ENCODE measurements around the gene DNAH8. TPM values are rescaled to one million over a fixed set of nuclear protein-coding genes. Genes with fewer than 3 reads are reported as not detected.

DNAH8 gene
- total RNA-seq, 1 experiment from 2014 or later: not detected

GRCh38 chr6:39055661-39056060 is 340.6 kb downstream of the DNAH8 start:
- BruUV-seq (replicated peaks): no TSS peak
- H3K4me2 ChIP-seq: no peak overlapping the region
- TF ChIP-seq CTCF (conservative IDR thresholded peaks at IDR 0.05): no peak
- TF ChIP-seq EZH2 (IDR thresholded peaks at IDR 0.05; ENCODE audit: low read depth): no peak
- no peak for DNase-seq
- H4K20me1 ChIP-seq (ENCODE audit: insufficient read depth): no peaks in the 10 kb centered on the region
- intact Hi-C loops (cut with micrococcal nuclease; ENCODE audit: unreplicated experiment): no loop called here
- no peak overlapping the region for H3K4me3 ChIP-seq
- no peak overlapping the region for H2AFZ ChIP-seq
- CTCF ChIA-PET: no interaction called here
- no peak overlapping the region for H3K27ac ChIP-seq
- H3F3A ChIP-seq (ENCODE audit: insufficient read depth, low read depth): no peaks in the 10 kb centered on the region
- no peaks in the 10 kb centered on the region for H3K9me2 ChIP-seq (ENCODE audit: insufficient read depth)
- H3K27me3 ChIP-seq (ENCODE audit: insufficient read depth, low read depth): peaks cover 90% of the 10 kb centered on the region
- H3K9me3 ChIP-seq (ENCODE audit: insufficient read depth, low read depth): no peaks in the 10 kb centered on the region
- no peaks in the 10 kb centered on the region for H3K4me1 ChIP-seq (replicated peaks; ENCODE audit: insufficient read depth)
- H3K79me2 ChIP-seq (ENCODE audit: low read depth): no peaks in the 10 kb centered on the region
- H3K36me3 ChIP-seq (ENCODE audit: low read depth): no peaks in the 10 kb centered on the region
- POLR2A ChIA-PET (ENCODE audit: unreplicated experiment): no interaction called here

DNA sequence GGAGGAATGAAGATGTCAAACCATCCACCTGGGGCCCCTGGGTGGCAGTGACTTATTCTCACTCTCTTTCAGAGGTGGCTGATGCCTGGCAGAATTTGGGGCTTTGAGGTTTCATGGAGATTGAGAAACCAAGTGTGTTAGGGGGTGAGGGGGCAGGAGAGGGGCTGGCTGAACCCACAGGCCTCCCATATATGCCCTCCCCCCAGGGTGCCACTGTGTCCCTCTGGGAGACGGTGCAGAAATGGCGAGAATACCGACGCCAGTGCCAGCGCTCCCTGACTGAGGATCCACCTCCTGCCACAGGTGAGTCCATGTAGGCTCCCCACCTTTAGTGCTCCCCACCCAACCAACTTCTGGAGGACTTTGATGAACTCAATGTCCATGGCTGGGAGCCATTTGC is 341.1 kb downstream of the DNAH8 start:
- H3K4me3 ChIP-seq: no peak overlapping the region
- no TSS peak for BruUV-seq (replicated peaks)
- TF ChIP-seq EZH2 (IDR thresholded peaks at IDR 0.05; ENCODE audit: low read depth): no peak
- no peak for TF ChIP-seq CTCF (conservative IDR thresholded peaks at IDR 0.05)
- CTCF ChIA-PET: no interaction called here
- no peaks in the 10 kb centered on the region for H3K9me2 ChIP-seq (ENCODE audit: insufficient read depth)
- H3K36me3 ChIP-seq (ENCODE audit: low read depth): no peaks in the 10 kb centered on the region
- DNase-seq: no peak
- H3K79me2 ChIP-seq (ENCODE audit: low read depth): no peaks in the 10 kb centered on the region
- H3K27me3 ChIP-seq (ENCODE audit: insufficient read depth, low read depth): peaks cover 90% of the 10 kb centered on the region
- no peak overlapping the region for H2AFZ ChIP-seq
- H3K4me2 ChIP-seq: no peak overlapping the region
- POLR2A ChIA-PET (ENCODE audit: unreplicated experiment): no interaction called here
- no peak overlapping the region for H3K27ac ChIP-seq
- H3F3A ChIP-seq (ENCODE audit: insufficient read depth, low read depth): no peaks in the 10 kb centered on the region
- no peaks in the 10 kb centered on the region for H4K20me1 ChIP-seq (ENCODE audit: insufficient read depth)
- intact Hi-C loops (cut with micrococcal nuclease; ENCODE audit: unreplicated experiment): no loop called here
- H3K9me3 ChIP-seq (ENCODE audit: insufficient read depth, low read depth): no peaks in the 10 kb centered on the region
- no peaks in the 10 kb centered on the region for H3K4me1 ChIP-seq (replicated peaks; ENCODE audit: insufficient read depth)

- DNase-seq: no peak
- intact Hi-C loops (cut with micrococcal nuclease; ENCODE audit: unreplicated experiment): no loop called here
These were observed 341.6 kb downstream of the DNAH8 start for GRCh38 chr6:39056681-39057080.

More at GRCh38 chr6:39056681-39057080, 341.6 kb downstream of the DNAH8 start:
- Histone ChIP-seq H3K4me3 (no peak overlapping the region), H3K4me1 (replicated peaks; ENCODE audit: insufficient read depth) (no peaks in the 10 kb centered on the region), H3K27me3 (ENCODE audit: insufficient read depth, low read depth) (peaks cover 91% of the 10 kb centered on the region), H3K36me3 (ENCODE audit: low read depth) (no peaks in the 10 kb centered on the region), H3K9me2 (ENCODE audit: insufficient read depth) (no peaks in the 10 kb centered on the region), H3F3A (ENCODE audit: insufficient read depth, low read depth) (no peaks in the 10 kb centered on the region), H3K4me2 (no peak overlapping the region), H3K9me3 (ENCODE audit: insufficient read depth, low read depth) (no peaks in the 10 kb centered on the region), H4K20me1 (ENCODE audit: insufficient read depth) (no peaks in the 10 kb centered on the region), H3K27ac (no peak overlapping the region), H3K79me2 (ENCODE audit: low read depth) (no peaks in the 10 kb centered on the region), H2AFZ (no peak overlapping the region)
- POLR2A ChIA-PET (ENCODE audit: unreplicated experiment): no interaction called here
- CTCF ChIA-PET: no interaction called here
- no peak for TF ChIP-seq EZH2 (IDR thresholded peaks at IDR 0.05; ENCODE audit: low read depth)
- TF ChIP-seq CTCF (conservative IDR thresholded peaks at IDR 0.05): no peak
- BruUV-seq (replicated peaks): no TSS peak

All from PC-9 (cell line).